Measurements from ENCODE around the gene NAP1L4.

Gene NAP1L4

DNA sequence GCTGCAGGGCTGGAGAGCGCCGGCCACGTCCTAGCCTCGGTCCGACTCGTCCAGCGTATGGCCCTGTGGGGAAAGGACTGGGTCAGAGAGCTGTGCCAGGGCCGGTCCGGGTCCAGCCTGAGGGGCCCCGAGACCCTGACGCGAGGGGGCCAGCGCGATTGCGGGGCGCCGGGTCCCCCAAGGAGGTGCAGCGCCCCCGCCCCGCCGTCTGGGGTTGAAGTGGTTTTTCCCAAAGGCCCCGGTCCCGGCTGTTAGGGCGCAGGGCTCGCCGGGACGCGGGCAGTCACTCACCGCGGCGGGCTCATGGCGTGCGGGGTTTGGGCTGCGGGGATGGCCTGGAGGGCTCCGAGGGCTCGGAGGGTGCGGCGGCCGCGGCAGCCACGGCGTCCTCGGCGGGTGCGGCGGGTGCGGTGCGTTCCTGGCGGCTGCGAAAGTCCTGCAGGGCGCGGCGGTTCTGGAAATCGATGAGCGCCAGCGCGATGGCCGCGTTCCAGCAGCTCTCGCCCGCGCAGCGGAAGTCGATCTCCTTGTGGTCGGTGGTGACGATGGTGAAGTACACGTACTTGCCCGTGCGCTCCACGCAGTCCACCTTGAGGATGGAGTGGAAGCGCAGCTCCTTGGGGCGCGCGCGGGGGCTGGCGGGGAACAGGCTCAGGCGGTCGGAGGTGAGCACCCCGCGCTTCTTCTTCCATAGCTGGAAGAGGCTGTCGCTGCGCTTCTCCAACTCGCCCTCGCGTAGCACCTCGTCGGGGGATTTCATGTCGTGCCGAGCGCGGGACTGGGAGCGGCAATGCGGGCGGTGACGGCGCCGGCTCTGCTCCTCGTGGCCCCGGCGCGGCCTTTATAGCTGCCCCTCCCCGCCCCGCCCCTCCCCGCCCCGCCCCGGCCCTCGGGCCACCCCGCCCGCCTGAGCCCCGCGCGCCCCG lies 63.3 kb downstream of the NAP1L4 start, which contains the start of gene PHLDA2:
Gene PHLDA2, minus strand, starts transcription at position 816 of the 926 bp plus-strand sequence. Its CDS starts 56 bp downstream, at position 760.
- H3K4me3 ChIP-seq (ENCODE audit: low read depth, low read length), result peak within 1 kb of the TSS; percentile 86

DNA sequence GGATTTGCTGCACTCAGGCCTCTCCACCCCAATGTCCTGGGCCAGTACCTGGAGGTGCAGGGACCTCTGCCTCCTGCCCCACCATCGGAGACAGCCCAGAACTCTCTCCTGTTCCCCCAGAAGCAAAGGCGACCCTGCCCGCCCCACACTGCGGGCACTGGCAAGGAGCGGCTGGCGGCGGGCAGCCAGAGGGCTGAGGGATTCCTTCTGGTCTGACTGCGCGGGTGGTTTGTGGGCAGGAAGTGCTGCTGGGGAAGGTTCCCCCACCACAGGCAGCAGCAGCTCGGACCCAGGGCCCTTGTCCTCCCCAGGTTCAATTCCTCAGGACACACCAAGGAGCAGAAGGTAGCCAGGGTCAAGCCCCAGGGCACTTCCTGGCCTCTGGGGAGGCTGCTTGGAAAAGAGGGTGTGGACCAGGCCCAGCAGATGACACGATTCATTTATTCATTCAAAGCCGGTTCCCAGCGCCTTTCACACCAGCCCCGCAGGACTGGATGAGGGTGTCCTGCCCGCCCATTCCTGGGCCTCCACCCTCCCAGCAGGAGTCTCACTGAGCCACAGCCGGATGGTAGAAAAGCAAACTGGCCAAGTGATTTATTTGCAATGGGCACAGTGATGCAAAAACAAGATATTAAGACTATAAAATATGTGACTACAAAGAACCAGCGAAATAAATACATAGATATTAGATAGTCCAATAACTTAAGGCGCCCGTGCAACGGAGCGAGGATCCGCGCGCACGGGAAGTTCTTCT lies 64.1 kb downstream of the NAP1L4 start:
- H3K4me3 ChIP-seq (ENCODE audit: low read depth, low read length), result peak overlapping the region; percentile 86
- TF ChIP-seq, protein P1, sequence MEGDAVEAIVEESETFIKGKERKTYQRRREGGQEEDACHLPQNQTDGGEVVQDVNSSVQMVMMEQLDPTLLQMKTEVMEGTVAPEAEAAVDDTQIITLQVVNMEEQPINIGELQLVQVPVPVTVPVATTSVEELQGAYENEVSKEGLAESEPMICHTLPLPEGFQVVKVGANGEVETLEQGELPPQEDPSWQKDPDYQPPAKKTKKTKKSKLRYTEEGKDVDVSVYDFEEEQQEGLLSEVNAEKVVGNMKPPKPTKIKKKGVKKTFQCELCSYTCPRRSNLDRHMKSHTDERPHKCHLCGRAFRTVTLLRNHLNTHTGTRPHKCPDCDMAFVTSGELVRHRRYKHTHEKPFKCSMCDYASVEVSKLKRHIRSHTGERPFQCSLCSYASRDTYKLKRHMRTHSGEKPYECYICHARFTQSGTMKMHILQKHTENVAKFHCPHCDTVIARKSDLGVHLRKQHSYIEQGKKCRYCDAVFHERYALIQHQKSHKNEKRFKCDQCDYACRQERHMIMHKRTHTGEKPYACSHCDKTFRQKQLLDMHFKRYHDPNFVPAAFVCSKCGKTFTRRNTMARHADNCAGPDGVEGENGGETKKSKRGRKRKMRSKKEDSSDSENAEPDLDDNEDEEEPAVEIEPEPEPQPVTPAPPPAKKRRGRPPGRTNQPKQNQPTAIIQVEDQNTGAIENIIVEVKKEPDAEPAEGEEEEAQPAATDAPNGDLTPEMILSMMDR (IDR thresholded peaks at IDR 0.05; ENCODE audit: low read depth, low read length), result no peak

More for the DNA sequence above, 63.3 kb downstream of the NAP1L4 start, which contains the start of gene PHLDA2:
- TF ChIP-seq, protein P1 (IDR thresholded peaks at IDR 0.05; ENCODE audit: low read depth, low read length), result no peak

DNA sequence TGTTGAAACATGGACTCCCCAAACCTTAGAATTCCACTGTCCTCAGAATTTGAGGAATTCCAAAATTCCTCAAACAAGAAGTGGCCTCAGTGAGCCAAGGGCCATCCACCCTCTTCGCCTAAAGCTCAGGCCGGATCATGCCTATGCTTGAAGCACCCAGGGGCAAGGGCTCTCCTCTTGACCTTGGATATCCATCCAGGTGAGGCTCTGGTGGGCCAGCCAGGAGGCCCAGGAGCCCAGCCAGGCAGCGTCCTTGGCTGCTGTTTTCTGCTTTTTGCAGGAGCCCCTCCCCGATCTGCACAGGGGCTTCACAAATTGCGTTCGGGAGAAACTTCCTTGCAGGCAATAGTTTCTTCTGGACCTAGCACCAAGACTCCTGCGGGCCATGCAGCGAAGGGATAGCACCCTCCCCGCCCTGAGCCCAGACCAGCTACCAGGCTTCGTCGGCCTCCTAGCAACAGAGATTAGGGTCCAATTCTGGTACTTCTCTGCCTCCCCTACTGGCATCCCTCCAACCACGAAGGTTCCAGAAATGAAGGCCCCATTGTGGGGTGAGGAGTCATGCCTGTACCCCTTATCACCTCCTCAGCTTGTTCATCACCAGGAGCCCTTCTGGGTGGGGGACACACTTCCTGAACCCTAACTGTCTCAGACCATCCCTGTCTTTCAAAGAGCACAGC lies 64.9 kb downstream of the NAP1L4 start:
- TF ChIP-seq, protein P1 (IDR thresholded peaks at IDR 0.05; ENCODE audit: low read depth, low read length), result no peak
- H3K4me3 ChIP-seq (ENCODE audit: low read depth, low read length), result peak overlapping the region; percentile 86

DNA sequence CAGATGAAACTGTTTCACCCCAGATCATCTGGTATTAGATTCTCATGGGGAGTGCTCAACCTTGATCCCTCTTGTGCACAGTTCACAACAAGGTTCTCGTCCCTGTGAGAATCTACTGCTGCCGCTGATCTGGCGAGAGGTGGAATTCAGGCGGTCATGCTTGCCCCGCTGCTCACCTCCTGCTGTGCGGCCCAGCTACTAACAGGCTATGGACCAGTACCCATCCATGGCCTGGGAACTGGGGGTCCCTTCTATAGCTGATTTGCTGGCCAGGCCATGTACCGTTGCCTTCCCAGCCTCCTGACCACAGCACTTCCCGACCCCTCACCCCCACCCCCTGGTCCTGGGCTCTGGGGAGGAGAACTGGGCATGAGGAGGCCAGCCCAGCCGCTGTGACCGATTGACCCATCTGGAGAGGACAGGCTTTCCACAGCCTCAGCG lies 65.5 kb downstream of the NAP1L4 start:
- H3K4me3 ChIP-seq (ENCODE audit: low read depth, low read length), result no peak overlapping the region
- TF ChIP-seq, protein P1 (IDR thresholded peaks at IDR 0.05; ENCODE audit: low read depth, low read length), result no peak

DNA sequence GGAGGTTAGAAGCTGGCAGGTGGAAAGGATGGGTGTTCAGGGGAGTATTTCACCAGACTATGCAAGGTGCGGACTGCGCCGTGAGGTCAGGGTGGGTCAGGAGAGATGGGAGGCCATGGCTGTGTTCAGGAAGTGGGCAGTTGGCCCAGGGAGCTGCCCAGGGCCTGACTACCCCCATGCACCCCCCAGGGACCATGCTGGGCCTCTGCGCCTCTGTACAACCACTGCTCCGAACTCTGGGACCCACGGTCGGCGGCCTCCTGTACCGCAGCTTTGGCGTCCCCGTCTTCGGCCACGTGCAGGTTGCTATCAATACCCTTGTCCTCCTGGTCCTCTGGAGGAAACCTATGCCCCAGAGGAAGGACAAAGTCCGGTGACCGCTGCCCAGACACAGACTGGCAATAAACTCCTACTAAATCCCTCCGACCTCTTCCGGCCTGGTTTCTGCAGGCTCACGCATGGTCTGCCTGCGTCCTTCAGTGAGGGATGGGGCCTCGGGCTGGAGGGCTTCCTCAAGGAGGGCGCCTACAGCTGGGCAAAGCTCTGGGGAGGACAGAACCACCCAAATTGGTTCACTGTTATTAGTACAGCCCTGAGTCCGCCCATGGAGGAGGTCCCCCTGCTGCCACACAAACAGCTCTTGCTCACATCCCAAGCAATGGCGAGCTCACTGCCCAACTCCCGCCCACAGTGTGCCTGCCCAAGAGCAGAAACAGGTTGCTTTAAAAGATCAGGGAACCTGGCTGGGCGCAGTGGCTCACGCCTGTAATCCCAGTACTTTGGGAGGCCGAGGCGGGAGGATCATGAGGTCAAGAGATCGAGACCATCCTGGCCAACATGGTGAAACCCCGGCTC lies 67.1 kb downstream of the NAP1L4 start:
- TF ChIP-seq, protein P1 (IDR thresholded peaks at IDR 0.05; ENCODE audit: low read depth, low read length), result no peak
- H3K4me3 ChIP-seq (ENCODE audit: low read depth, low read length), result no peak overlapping the region

DNA sequence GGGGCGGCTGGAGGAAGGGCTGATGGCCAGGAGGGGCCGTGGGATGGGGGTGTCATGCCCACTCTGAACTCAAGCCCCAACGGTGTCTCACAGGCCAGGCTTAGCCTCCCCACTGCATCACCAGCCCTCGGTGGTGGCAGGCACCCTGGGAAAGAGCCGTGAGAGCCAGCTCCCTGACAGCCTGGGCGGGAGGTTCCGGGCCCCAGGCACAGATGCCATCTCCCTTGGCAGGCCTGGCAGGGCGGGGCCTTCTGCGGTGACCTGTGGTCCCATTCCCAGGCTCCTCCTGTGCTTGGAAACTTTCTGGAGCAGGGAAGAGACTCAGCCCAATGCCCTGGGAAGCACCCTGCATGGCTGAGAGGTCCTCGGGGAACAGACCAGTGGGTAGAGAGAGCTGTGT lies 67.7 kb downstream of the NAP1L4 start:
- TF ChIP-seq, protein P1 (IDR thresholded peaks at IDR 0.05; ENCODE audit: low read depth, low read length), result no peak
- no peak overlapping the region for H3K4me3 ChIP-seq (ENCODE audit: low read depth, low read length)

Data from WI38 (cell line).